HepG2 (cell line): ENCODE data around the gene C2. TPM values are rescaled to one million over a fixed set of nuclear protein-coding genes. Genes with fewer than 3 reads are reported as not detected.

Experiments used
- GATAD1 ChIP-seq: IDR thresholded peaks from 2 replicates; pipeline ENCODE4 v1.6.1; 2016; ENCODE audit warnings: missing genetic modification reagents, missing compliant biosample characterization
- KLF16 ChIP-seq, 2 experiments: sonication (generic) in 1 of 2; formaldehyde crosslinking in 1 of 2; IDR thresholded peaks; 2 replicates each; pipeline versions ENCODE4 v1.6.1 to v1.8.0; 2016 to 2023; ENCODE audit warnings: missing genetic modification reagents in 2 of 2, missing compliant biosample characterization in 1 of 2
- MEIS1 ChIP-seq: sonication (generic); formaldehyde crosslinking; IDR thresholded peaks from 2 replicates; pipeline ENCODE4 v1.9.0; 2021; ENCODE audit warnings: mild to moderate bottlenecking, missing genetic modification reagents, moderate library complexity, borderline replicate concordance
- NAIF1 ChIP-seq: sonication (generic); formaldehyde crosslinking; IDR thresholded peaks from 2 replicates; pipeline ENCODE4 v1.5.0; 2020; ENCODE audit warnings: mild to moderate bottlenecking, missing genetic modification reagents, borderline replicate concordance
- NFATC3 ChIP-seq: sonication (generic); formaldehyde crosslinking; IDR thresholded peaks from 2 replicates; pipeline ENCODE4 v1.5.1; 2020; ENCODE audit warnings: mild to moderate bottlenecking, missing genetic modification reagents
- NFE2L2 ChIP-seq: fragments of 150-350 bp; IDR thresholded peaks from 2 replicates; pipeline ENCODE4 v1.6.1; 2014; ENCODE audit warnings: low read length
- PLRG1 ChIP-seq: fragments of 450-650 bp; conservative IDR thresholded peaks from 2 replicates; pipeline ENCODE4 v1.6.1; 2016
- RERE ChIP-seq: IDR thresholded peaks from 2 replicates; pipeline ENCODE4 v1.6.1; 2016; ENCODE audit warnings: low read depth, missing genetic modification reagents, missing compliant biosample characterization
- SKI ChIP-seq: fragments of 450-650 bp; IDR thresholded peaks from one replicate; pipeline ENCODE4 v1.6.1; 2018; ENCODE audit warnings: mild to moderate bottlenecking; ENCODE audit not compliant: partially characterized antibody
- TCF7L2 ChIP-seq: IDR thresholded peaks from 2 replicates; pipeline ENCODE4 v1.6.1; 2011; ENCODE audit warnings: mild to moderate bottlenecking, low read depth, low read length, moderate library complexity
- TIGD3 ChIP-seq: sonication (generic); formaldehyde crosslinking; IDR thresholded peaks from 2 replicates; pipeline ENCODE4 v1.5.1; 2020; ENCODE audit warnings: mild to moderate bottlenecking, missing genetic modification reagents, borderline replicate concordance
- TOPORS ChIP-seq: sonication (generic); formaldehyde crosslinking; IDR thresholded peaks from 2 replicates; pipeline ENCODE4 v1.8.0; 2023; ENCODE audit warnings: mild to moderate bottlenecking, missing genetic modification reagents
- U2AF2 ChIP-seq: fragments of 200-400 bp; formaldehyde crosslinking; IDR thresholded peaks from 2 replicates; pipeline ENCODE4 v1.6.1; 2017; ENCODE audit warnings: low read depth, mild to moderate bottlenecking, low read length
- ZMYM3 ChIP-seq: sonication (generic); formaldehyde crosslinking; IDR thresholded peaks from 2 replicates; pipeline ENCODE4 v1.5.1; 2020; ENCODE audit warnings: mild to moderate bottlenecking, missing genetic modification reagents
- ZNF292 ChIP-seq: sonication (generic); formaldehyde crosslinking; IDR thresholded peaks from 2 replicates; pipeline ENCODE4 v1.8.1; 2022; ENCODE audit warnings: mild to moderate bottlenecking, low read depth, missing genetic modification reagents, borderline replicate concordance
- ZNF460 ChIP-seq: sonication (generic); formaldehyde crosslinking; IDR thresholded peaks from 2 replicates; pipeline ENCODE4 v1.5.1; 2020; ENCODE audit warnings: missing genetic modification reagents, mild to moderate bottlenecking, borderline replicate concordance
- ZNF512B ChIP-seq: sonication (generic); formaldehyde crosslinking; IDR thresholded peaks from 2 replicates; pipeline ENCODE4 v1.5.1; 2020; ENCODE audit warnings: missing genetic modification reagents, mild to moderate bottlenecking, borderline replicate concordance
- ZNF713 ChIP-seq: sonication (generic); formaldehyde crosslinking; IDR thresholded peaks from 2 replicates; pipeline ENCODE4 v1.4.0; 2020; ENCODE audit warnings: mild to moderate bottlenecking, missing genetic modification reagents
- ZNF878 ChIP-seq: sonication (generic); formaldehyde crosslinking; IDR thresholded peaks from 2 replicates; pipeline ENCODE4 v1.8.1; 2023; ENCODE audit warnings: mild to moderate bottlenecking, missing genetic modification reagents, moderate library complexity
- polyA plus RNA-seq, 8 experiments: library from polyadenylated mRNA; depleted of rRNA in 3 of 8; stranded (reverse) in 7 of 8; unstranded in 1 of 8; fragments of >200 nt; fragmentation: Illumina TruSeq in 4 of 8; extraction: Trizol in 4 of 8; gene quantifications; 2 replicates each; pipeline versions ENCODE4 v1.2.1 to v1.2.3, GENCODE V29; 2011 to 2016; ENCODE audit warnings: low read depth in 4 of 8, missing spikeins in 1 of 8, mixed read lengths in 1 of 8; ENCODE audit not compliant: insufficient read depth in 1 of 8
- total RNA-seq, 5 experiments: library from RNA; depleted of rRNA; stranded (reverse); fragments of >200 nt; fragmentation: Illumina TruSeq; extraction: Trizol; gene quantifications; 2 replicates each; pipeline ENCODE4 v1.2.3, GENCODE V29; 2016; ENCODE audit warnings: low read depth in 1 of 5

Gene C2
- total and polyA plus RNA-seq, 2 of the 13 experiments (the other 11 are each of a cell fraction or from before 2014, with no cell fraction given): 165 to 307 TPM

GRCh38 chr6:31952140-31952805, 24.8 kb downstream of the C2 start (continued):
- TF ChIP-seq TOPORS (CRISPR knock-in tag) (no peak), TCF7L2 (no peak), TIGD3 (CRISPR knock-in tag) (no peak), U2AF2 (no peak), NFE2L2 (no peak), NAIF1 (CRISPR knock-in tag) (no peak), PLRG1 (no peak), GATAD1 (CRISPR knock-in tag) (no peak), NFATC3 (no peak), KLF16 (CRISPR knock-in tag; IDR thresholded peaks at IDR 0.05) (0 out of 4 replicates have a peak, but pooled peaks of 1 of the 2 experiments have one; percentile 29), RERE (CRISPR knock-in tag) (no peak), MEIS1 (no peak), ZMYM3 (CRISPR knock-in tag) (no peak), ZNF713 (CRISPR knock-in tag) (no peak), SKI (no peak), ZNF512B (CRISPR knock-in tag) (no peak), ZNF460 (no peak), ZNF292 (CRISPR knock-in tag) (no peak), ZNF878 (no peak)
